ENCODE results near the gene USP34. TPM values are rescaled to one million over a fixed set of nuclear protein-coding genes. Genes with fewer than 3 reads are reported as not detected.

The USP34 gene
- total and polyA plus RNA-seq, 2 experiments from 2014 or later, result 36.8 to 125 TPM

GRCh38 chr2:61443342-61444041 lies 27.4 kb downstream of the USP34 start:
- H3K4me3 ChIP-seq, result no peak overlapping the region
- H3K9me2 ChIP-seq (replicated peaks; ENCODE audit: insufficient read depth), result no peaks in the 10 kb centered on the region
- no peak overlapping the region for H2AFZ ChIP-seq
- H3K4me2 ChIP-seq, result peak overlapping the region; percentile 45
- WGBS (ENCODE audit: low lambda C conversion rate, missing lambda C conversion rate), result 85% methylated on average over 7 of the region's 7 CpGs
- peak overlapping the region; percentile 56 for H3K27ac ChIP-seq
- H3K36me3 ChIP-seq (replicated peaks; ENCODE audit: insufficient read depth, low read depth), result no peaks in the 10 kb centered on the region
- no peaks in the 10 kb centered on the region for H3K9me3 ChIP-seq (ENCODE audit: low read depth)
- H4K20me1 ChIP-seq (ENCODE audit: insufficient read depth, poor library complexity, severe bottlenecking), result peaks cover 71% of the 10 kb centered on the region
- no peak for TF ChIP-seq CTCF (IDR thresholded peaks at IDR 0.05; ENCODE audit: poor library complexity)
- no peak for TF ChIP-seq EZH2 (IDR thresholded peaks at IDR 0.05; ENCODE audit: borderline replicate concordance)
- TF ChIP-seq EZH2phosphoT487 (IDR thresholded peaks at IDR 0.05; ENCODE audit: low read depth, severe bottlenecking, unreplicated experiment), result no peak
- DNase-seq (ENCODE audit: low spot score), result peak; percentile 44
- peaks cover 100% of the 10 kb centered on the region for H3K79me2 ChIP-seq
- H3K4me1 ChIP-seq (ENCODE audit: insufficient read depth), result no peaks in the 10 kb centered on the region
- H3K27me3 ChIP-seq, result no peaks in the 10 kb centered on the region

- peaks cover 79% of the 10 kb centered on the region for H4K20me1 ChIP-seq (ENCODE audit: insufficient read depth, poor library complexity, severe bottlenecking)
- no peaks in the 10 kb centered on the region for H3K36me3 ChIP-seq (replicated peaks; ENCODE audit: insufficient read depth, low read depth)
- no peaks in the 10 kb centered on the region for H3K27me3 ChIP-seq
- no peaks in the 10 kb centered on the region for H3K9me2 ChIP-seq (replicated peaks; ENCODE audit: insufficient read depth)
- no peak overlapping the region for H3K4me2 ChIP-seq
- TF ChIP-seq EZH2phosphoT487 (IDR thresholded peaks at IDR 0.05; ENCODE audit: low read depth, severe bottlenecking, unreplicated experiment), result no peak
- TF ChIP-seq CTCF (IDR thresholded peaks at IDR 0.05; ENCODE audit: poor library complexity), result no peak
- TF ChIP-seq EZH2 (IDR thresholded peaks at IDR 0.05; ENCODE audit: borderline replicate concordance), result no peak
- no peak overlapping the region for H2AFZ ChIP-seq
- H3K27ac ChIP-seq, result no peak overlapping the region
- WGBS (ENCODE audit: low lambda C conversion rate, missing lambda C conversion rate), result 91% methylated on average over 7 of the region's 7 CpGs
- no peak for DNase-seq (ENCODE audit: low spot score)
- no peak overlapping the region for H3K4me3 ChIP-seq
- H3K9me3 ChIP-seq (ENCODE audit: low read depth), result peaks cover 4% of the 10 kb centered on the region
- H3K79me2 ChIP-seq, result peaks cover 100% of the 10 kb centered on the region
- H3K4me1 ChIP-seq (ENCODE audit: insufficient read depth), result no peaks in the 10 kb centered on the region
Measured at GRCh38 chr2:61439241-61440002, 31.5 kb downstream of the USP34 start.

- peaks cover 86% of the 10 kb centered on the region for H4K20me1 ChIP-seq (ENCODE audit: insufficient read depth, poor library complexity, severe bottlenecking)
- H3K79me2 ChIP-seq, result peaks cover 100% of the 10 kb centered on the region
- no peak for DNase-seq (ENCODE audit: low spot score)
- H3K36me3 ChIP-seq (replicated peaks; ENCODE audit: insufficient read depth, low read depth), result no peaks in the 10 kb centered on the region
- H3K9me2 ChIP-seq (replicated peaks; ENCODE audit: insufficient read depth), result no peaks in the 10 kb centered on the region
- peaks cover 3% of the 10 kb centered on the region for H3K4me1 ChIP-seq (ENCODE audit: insufficient read depth)
- H3K4me2 ChIP-seq, result no peak overlapping the region
- no peak overlapping the region for H3K27ac ChIP-seq
- no peak for TF ChIP-seq CTCF (IDR thresholded peaks at IDR 0.05; ENCODE audit: poor library complexity)
- TF ChIP-seq EZH2phosphoT487 (IDR thresholded peaks at IDR 0.05; ENCODE audit: low read depth, severe bottlenecking, unreplicated experiment), result no peak
- no peak for TF ChIP-seq EZH2 (IDR thresholded peaks at IDR 0.05; ENCODE audit: borderline replicate concordance)
- H3K4me3 ChIP-seq, result no peak overlapping the region
- H2AFZ ChIP-seq, result no peak overlapping the region
- H3K9me3 ChIP-seq (ENCODE audit: low read depth), result peaks cover 4% of the 10 kb centered on the region
- no peaks in the 10 kb centered on the region for H3K27me3 ChIP-seq
Measured at GRCh38 chr2:61438670-61439069, 32.2 kb downstream of the USP34 start.

All from hepatocyte (in vitro differentiated cells).